ENCODE data around the gene NR2C2.

NR2C2 gene

DNA sequence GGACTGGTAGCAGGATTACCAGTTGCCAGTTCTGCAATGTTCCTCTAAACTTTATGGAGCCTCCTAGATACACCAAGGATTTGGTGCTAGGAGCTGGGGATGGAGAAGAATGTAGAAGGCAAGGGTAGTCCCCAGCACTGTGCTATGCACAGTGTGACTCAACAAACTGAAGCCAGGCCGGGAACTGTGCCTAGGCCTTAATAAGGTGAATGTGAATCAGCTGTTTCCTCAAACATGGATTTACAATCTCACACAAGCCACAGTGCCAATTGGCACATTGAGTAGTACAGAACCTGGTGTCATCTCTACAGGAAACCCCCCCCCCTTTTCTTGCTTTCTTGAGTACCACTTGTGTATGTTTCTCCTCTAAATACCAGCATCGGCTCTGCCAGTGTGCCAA, 85.3 kb downstream of the NR2C2 start:
- no peak for DNase-seq

GRCh38 chr3:15033103-15033502, 85.7 kb downstream of the NR2C2 start:
- no peak for DNase-seq

DNA sequence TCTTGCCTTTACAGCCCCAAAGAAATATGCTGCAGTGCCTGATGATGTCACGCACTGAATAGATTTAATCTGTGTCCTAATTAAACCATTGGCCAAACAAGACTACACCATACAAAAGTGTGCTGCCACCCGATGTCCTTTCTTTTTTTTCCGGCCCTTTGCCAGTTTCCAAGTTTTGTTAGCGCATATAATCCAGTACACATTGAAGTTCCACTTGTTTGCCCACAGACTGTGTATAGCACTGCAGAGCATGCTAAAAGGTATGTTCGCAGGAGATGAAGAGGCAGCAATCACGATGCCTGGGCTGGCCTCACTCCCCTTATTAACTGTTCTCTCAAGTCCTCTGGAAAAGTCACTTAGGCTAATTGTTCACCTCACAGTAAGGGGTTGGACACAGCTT, 90.9 kb downstream of the NR2C2 start:
- no peak for DNase-seq

DNA sequence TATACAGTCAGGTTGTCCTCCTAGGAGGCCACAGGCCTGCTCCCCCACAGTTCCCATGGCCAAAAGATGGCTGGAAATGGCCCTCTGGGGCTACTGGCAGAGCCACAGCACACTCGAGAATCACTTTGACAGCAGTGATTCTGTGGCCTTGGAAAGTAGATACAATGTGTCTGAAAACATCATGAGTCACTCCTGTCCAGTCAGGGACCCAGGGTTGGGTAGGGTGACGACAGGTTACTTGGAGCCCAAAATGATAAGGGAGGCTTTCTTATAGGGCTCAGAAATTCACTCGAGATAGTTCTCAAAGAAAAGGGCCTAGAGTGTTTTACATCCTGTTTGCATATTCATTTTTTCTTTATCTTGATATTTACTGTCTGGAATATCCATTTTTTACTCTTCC, 93.5 kb downstream of the NR2C2 start:
- DNase-seq = no peak

GRCh38 chr3:15041950-15042349, 94.6 kb downstream of the NR2C2 start:
- no peak for DNase-seq

DNA sequence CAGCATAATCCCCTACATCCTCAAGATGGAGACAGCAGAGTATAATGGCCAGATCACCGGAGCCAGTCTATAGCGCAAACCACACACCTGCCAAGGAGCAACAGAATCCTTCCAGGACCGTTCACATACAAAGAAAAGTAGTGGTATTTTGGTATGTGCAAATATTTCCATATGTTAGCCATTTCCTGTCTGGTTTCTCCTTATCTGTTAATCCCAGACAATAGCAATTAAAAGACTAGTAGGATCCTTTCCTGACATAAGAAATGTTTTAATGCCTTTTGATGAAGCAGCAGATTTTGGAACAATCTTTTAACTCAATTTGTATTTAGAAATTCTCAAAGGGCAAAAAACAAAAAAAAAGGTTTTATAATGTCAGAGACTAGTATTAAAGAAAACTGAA, 95.6 kb downstream of the NR2C2 start:
- no peak for DNase-seq

- DNase-seq = no peak
These were observed 96.2 kb downstream of the NR2C2 start for GRCh38 chr3:15043408-15044171.

- DNase-seq = no peak
These were observed 96.9 kb downstream of the NR2C2 start for GRCh38 chr3:15044326-15044725.

DNA sequence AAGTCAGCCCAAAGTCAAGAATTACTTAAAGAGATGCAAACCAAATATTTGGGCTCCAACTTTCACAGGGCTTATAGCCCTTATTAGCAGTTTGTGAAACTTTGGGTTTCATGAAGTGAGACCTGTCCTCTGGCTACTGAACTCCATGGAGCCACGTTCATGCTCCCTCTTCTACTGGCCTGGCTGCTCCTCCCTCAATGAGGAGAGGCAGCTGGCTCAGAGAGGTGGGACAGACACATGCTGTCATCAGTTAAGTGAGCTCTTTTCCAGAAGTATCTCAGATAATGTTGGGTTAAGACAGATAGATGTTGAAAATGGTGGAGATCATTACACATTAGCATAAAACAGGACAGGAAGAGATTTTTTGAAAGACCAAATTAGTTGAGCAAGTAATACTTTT, 98.3 kb downstream of the NR2C2 start:
- DNase-seq = no peak

DNA sequence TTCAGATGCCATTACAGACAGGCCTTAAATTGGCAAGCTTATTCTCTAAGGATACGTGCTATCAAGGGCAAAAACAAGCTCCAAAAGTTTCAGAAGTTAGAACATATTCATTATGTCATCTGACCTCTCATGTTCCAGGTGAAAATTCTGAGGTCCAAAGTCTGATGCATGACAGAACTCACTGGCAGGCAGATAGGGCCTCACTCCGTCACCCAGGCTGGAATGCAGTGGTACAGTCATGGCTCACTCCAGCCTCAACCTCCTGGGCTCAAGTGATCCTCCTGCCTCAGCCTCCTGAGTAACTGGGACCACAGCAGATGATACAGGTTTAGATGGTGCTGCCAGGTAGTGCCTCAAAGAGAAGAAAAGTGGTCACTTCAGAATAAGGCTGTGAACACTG, 102.2 kb downstream of the NR2C2 start:
- no peak for DNase-seq

DNA sequence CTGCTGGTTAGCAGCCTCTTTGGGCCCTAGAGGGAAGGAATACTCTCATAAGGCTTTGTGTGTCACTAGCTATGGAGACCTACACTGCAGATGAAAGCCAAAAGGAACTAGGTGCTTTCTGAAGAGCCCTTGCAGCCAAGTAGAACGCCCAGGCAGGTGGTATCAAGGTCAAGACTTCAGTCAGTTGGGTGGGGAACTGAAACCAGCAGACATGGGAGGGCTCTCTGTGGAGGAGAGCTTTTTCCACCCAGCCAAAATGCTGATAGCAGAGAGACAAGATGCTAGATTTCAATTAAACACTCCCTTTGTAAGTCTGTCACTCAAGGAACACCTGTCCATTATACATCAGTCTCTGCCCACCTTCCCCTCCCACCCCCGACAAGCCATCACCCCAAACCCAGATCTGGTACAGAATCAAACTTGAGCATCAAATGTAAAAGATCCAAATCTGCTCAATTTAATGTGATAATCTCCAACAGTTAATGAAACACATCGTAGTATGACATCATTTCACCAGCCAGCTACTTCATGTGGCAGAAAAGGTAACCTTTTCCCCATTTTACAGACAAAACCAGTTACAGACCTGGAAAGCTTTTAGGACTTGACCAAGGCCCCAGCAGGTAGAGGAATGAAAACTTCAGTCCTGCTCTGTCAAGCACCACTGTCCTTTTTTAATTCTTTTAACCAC, 103.2 kb downstream of the NR2C2 start:
- no peak for DNase-seq

GRCh38 chr3:15051531-15051930, 104.1 kb downstream of the NR2C2 start:
- DNase-seq = peak in 2 of 5 experiments; percentile 33 to 62

GRCh38 chr3:15052335-15053242, 105.2 kb downstream of the NR2C2 start:
- no peak for DNase-seq

GRCh38 chr3:15053541-15053940, 106.2 kb downstream of the NR2C2 start:
- no peak for DNase-seq

GRCh38 chr3:15055019-15055557, 107.7 kb downstream of the NR2C2 start:
- DNase-seq = peak in 3 of 5 experiments; percentile 42 to 92 (median 57)

DNA sequence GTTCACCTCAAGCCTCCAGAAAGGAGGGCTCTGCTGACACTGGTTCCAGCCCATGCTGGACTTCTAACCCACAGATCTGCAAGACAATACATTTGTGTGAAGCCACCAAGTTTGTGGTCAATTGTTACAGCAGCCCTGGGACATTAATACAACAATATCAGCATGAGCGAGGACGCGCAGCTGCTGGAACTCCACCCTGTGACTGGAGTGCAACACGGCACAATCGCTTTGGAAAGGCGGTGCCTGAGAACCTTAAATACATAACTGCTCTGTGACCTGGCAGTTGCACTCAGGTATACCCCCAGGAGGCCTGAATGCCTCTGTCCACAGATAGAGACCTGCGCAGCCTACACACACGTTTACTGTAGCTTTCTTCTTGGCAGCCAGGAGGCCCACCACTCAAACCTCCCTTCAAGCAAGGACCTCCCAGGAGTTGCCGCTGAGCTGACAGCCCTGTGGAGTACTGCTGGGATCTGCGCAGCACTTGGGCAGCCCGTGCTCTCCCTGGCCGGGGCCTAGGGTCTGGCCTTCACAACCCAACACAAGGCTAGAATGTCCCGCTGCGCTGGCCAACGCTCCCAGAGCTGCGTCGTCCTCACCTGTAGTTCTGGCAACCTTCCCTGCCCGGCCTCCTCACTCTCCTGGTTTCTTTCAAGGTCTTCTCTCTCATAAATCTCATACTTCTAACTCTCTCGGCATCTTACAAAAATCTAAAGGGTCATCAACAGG, 109.5 kb downstream of the NR2C2 start:
- no peak for DNase-seq

DNA sequence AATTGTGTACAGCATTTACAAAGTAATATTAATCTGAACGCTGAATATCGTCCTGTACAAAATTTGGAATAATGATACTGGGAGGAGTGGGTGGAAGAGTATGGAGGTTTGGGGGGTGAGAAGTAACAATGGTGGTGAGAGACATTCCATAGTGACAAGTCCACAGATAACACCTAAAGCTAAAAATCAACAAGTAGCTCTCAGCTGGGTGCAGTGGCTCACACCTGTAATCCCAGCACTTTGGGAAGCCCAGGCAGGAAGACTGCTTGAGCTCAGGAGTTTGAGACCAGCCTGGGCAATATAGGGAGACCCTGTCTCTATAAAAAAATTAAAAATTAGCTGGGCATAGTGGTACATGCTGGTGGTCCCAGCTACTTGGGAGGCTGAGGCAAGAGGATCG, 112.6 kb downstream of the NR2C2 start:
- DNase-seq = no peak

DNA sequence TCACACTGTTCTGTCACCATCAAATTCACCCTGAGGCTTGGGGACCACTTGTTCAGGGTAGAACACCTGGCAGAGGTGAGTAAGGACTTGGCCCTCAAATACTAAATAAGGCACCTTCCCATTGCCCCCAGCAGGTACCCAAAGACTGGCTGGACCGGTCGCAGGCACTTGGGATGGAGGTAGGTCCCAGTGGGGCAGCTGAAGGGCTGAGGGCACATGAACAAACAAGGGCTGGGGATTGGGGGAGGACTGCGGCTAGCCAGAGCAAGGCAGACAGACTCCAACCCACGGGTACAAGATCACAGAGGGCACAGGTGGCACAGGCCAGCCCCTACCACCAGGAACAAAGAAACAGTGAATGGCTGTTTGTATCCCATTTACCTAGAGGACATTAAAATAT, 115.9 kb downstream of the NR2C2 start:
- DNase-seq = no peak

GRCh38 chr3:15063656-15064286, 116.4 kb downstream of the NR2C2 start:
- no peak for DNase-seq

- DNase-seq = peak in 1 of 5 experiments; percentile 39
These were observed 117.0 kb downstream of the NR2C2 start for GRCh38 chr3:15064299-15064834.

- peak; percentile 79 to 95 (median 84) for DNase-seq
These were observed 117.6 kb downstream of the NR2C2 start, which contains the start of gene MRPS25 for GRCh38 chr3:15064835-15065549. Gene MRPS25 (minus strand): TSS chr3:15065315. CDS start chr3:15065194, 121 bp downstream.
